Measurements from ENCODE around the gene EDA.
"Not testable (repeated sequence)": the region's sequence is repeated elsewhere in the genome, so short reads cannot be mapped to it uniquely, and the experiment has no call there.

Gene EDA

GRCh38 chrX:69748055-69748454 is 132.1 kb downstream of the EDA start:
- no peak for DNase-seq

- no peak for DNase-seq
Measured at GRCh38 chrX:69759921-69760625, 144.2 kb downstream of the EDA start.

- no peak for DNase-seq
Measured at GRCh38 chrX:69761633-69762032, 145.7 kb downstream of the EDA start.

- no peak for DNase-seq
Measured at GRCh38 chrX:69762340-69762739, 146.4 kb downstream of the EDA start.

GRCh38 chrX:69793260-69793935 is 177.5 kb downstream of the EDA start:
- DNase-seq = no peak

- no peak for DNase-seq
Measured at GRCh38 chrX:69795702-69796101, 179.8 kb downstream of the EDA start.

GRCh38 chrX:69807400-69807799 is 191.5 kb downstream of the EDA start:
- no peak for DNase-seq

- no peak for DNase-seq
Measured at GRCh38 chrX:69808375-69808774, 192.5 kb downstream of the EDA start.

GRCh38 chrX:69813677-69814076 is 197.8 kb downstream of the EDA start:
- DNase-seq = peak; percentile 9

GRCh38 chrX:69815063-69815462 is 199.2 kb downstream of the EDA start:
- DNase-seq = peak; percentile 2

GRCh38 chrX:69815519-69815918 is 199.6 kb downstream of the EDA start:
- no peak for DNase-seq

- DNase-seq = no peak
Measured at GRCh38 chrX:69844636-69845035, 228.7 kb downstream of the EDA start.

GRCh38 chrX:69859999-69860398 is 244.1 kb downstream of the EDA start:
- not testable (repeated sequence) for DNase-seq

GRCh38 chrX:69876221-69876620 is 260.3 kb downstream of the EDA start:
- no peak for DNase-seq

- no peak for DNase-seq
Measured at GRCh38 chrX:69884210-69884609, 268.3 kb downstream of the EDA start.

GRCh38 chrX:69896046-69896445 is 280.1 kb downstream of the EDA start:
- no peak for DNase-seq

- DNase-seq = no peak
Measured at GRCh38 chrX:69900491-69900890, 284.6 kb downstream of the EDA start.

GRCh38 chrX:69906447-69906846 is 290.5 kb downstream of the EDA start:
- no peak for DNase-seq

GRCh38 chrX:69914781-69915180 is 298.9 kb downstream of the EDA start:
- DNase-seq = no peak

- DNase-seq = no peak
Measured at GRCh38 chrX:69919749-69920148, 303.8 kb downstream of the EDA start.

GRCh38 chrX:69932323-69932722 is 316.4 kb downstream of the EDA start:
- DNase-seq = no peak

- DNase-seq = no peak
Measured at GRCh38 chrX:69948276-69948797, 332.4 kb downstream of the EDA start.

- no peak for DNase-seq
Measured at GRCh38 chrX:69951753-69952152, 335.8 kb downstream of the EDA start.

- no peak for DNase-seq
Measured at GRCh38 chrX:69959712-69960111, 343.8 kb downstream of the EDA start.

All from eye (tissue), 1 donor.